Peyer's patch (tissue), 4 donors: ENCODE results near the gene PCP4L1.

Source experiments
- POLR2A ChIP-seq, 2 donors: fragments of 450-650 bp; IDR thresholded peaks; one replicate each; pipeline ENCODE4 v1.5.1; 2017; ENCODE audit warnings: antibody characterized with exemption in 2 of 2, mild to moderate bottlenecking in 2 of 2, moderate library complexity in 2 of 2
- TF ChIP-seq, protein P1 (sequence below), 6 experiments: fragments of 450-650 bp in 4 of 6; fragments of 200-600 bp in 2 of 6; sonication (generic) in 1 of 6; IDR thresholded peaks; one replicate each; pipeline ENCODE4 v1.5.1; 2017 to 2019; ENCODE audit warnings: antibody characterized with exemption in 6 of 6, mild to moderate bottlenecking in 3 of 6, moderate library complexity in 1 of 6

DNA sequence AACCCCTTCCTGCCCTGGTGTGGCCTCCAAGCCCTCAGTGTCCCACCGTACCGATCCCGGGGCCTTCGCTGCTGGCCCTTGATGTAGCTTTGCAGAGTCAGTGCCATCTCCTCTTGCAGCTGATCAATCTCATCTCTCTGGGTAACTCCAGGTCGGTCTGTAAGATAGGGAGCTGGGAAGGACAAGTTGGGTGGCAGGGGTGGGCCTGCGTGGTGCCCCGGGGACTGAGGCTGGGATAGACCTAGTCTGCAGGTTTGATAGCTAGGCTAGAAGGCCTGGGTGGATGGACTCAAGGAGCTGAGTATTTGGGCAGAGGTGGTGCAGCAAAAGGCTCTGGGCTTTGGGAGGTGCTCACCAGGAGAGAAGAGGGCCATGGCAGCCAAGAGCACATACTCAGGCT lies 27.8 kb upstream of the PCP4L1 start:
- TF ChIP-seq, protein P1, sequence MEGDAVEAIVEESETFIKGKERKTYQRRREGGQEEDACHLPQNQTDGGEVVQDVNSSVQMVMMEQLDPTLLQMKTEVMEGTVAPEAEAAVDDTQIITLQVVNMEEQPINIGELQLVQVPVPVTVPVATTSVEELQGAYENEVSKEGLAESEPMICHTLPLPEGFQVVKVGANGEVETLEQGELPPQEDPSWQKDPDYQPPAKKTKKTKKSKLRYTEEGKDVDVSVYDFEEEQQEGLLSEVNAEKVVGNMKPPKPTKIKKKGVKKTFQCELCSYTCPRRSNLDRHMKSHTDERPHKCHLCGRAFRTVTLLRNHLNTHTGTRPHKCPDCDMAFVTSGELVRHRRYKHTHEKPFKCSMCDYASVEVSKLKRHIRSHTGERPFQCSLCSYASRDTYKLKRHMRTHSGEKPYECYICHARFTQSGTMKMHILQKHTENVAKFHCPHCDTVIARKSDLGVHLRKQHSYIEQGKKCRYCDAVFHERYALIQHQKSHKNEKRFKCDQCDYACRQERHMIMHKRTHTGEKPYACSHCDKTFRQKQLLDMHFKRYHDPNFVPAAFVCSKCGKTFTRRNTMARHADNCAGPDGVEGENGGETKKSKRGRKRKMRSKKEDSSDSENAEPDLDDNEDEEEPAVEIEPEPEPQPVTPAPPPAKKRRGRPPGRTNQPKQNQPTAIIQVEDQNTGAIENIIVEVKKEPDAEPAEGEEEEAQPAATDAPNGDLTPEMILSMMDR (IDR thresholded peaks at IDR 0.05), result no peak
- TF ChIP-seq POLR2A (IDR thresholded peaks at IDR 0.05), result no peak
